H9 (cell line): ENCODE results near the gene ZNF358. TPM values are rescaled to one million over a fixed set of nuclear protein-coding genes. Genes with fewer than 3 reads are reported as not detected.

Experiments
- DNase-seq: peaks from one replicate; pipeline ENCODE4 v3.0.0-alpha.2; 2017
- H2AFZ ChIP-seq: one replicate; pipeline ENCODE4 v1.6.1; 2013; ENCODE audit warnings: mild to moderate bottlenecking, low read length, control low read depth, moderate library complexity
- H2AK5ac ChIP-seq: 2 replicates; pipeline ENCODE4 v1.6.1; 2013; ENCODE audit warnings: low read length, control low read depth, mixed read lengths; ENCODE audit not compliant: insufficient read length
- H2BK120ac ChIP-seq: one replicate; pipeline ENCODE4 v1.6.1; 2013; ENCODE audit warnings: low read depth, mild to moderate bottlenecking, low read length, control low read depth, inconsistent platforms; ENCODE audit not compliant: poor library complexity, severe bottlenecking
- H2BK12ac ChIP-seq: 2 replicates; pipeline ENCODE4 v1.6.1; 2013; ENCODE audit warnings: low read length, control low read depth, mixed read lengths, low read depth; ENCODE audit not compliant: insufficient read length
- H2BK15ac ChIP-seq: 2 replicates; pipeline ENCODE4 v1.6.1; 2013; ENCODE audit warnings: low read depth, low read length, control low read depth
- H2BK20ac ChIP-seq: one replicate; pipeline ENCODE4 v1.6.1; 2013; ENCODE audit warnings: low read depth, mild to moderate bottlenecking, low read length, control low read depth, inconsistent platforms; ENCODE audit not compliant: poor library complexity, severe bottlenecking
- H2BK5ac ChIP-seq: 2 replicates; pipeline ENCODE4 v1.6.1; 2013; ENCODE audit warnings: low read length, control low read depth, mixed read lengths; ENCODE audit not compliant: insufficient read length
- H3K14ac ChIP-seq: 2 replicates; pipeline ENCODE4 v1.6.1; 2013; ENCODE audit warnings: low read length, control low read depth; ENCODE audit not compliant: insufficient read depth
- H3K18ac ChIP-seq: 2 replicates; pipeline ENCODE4 v1.6.1; 2013; ENCODE audit warnings: low read depth, mild to moderate bottlenecking, mixed read lengths, low read length, control low read depth; ENCODE audit not compliant: insufficient read length
- H3K23ac ChIP-seq: 2 replicates; pipeline ENCODE4 v1.6.1; 2013; ENCODE audit warnings: low read length, control low read depth, mixed read lengths, low read depth; ENCODE audit not compliant: insufficient read length
- H3K23me2 ChIP-seq: 2 replicates; pipeline ENCODE4 v1.6.1; 2013; ENCODE audit warnings: low read depth, mild to moderate bottlenecking, mixed read lengths, low read length, control low read depth; ENCODE audit not compliant: insufficient read length, poor library complexity, severe bottlenecking
- H3K27ac ChIP-seq: 2 replicates; pipeline ENCODE4 v1.5.1; 2013; ENCODE audit warnings: low read length, control low read depth, mixed read lengths, low read depth; ENCODE audit not compliant: insufficient read length
- H3K27me3 ChIP-seq: 2 replicates; pipeline ENCODE4 v1.6.1; 2013; ENCODE audit warnings: low read length, control low read depth, inconsistent platforms; ENCODE audit not compliant: insufficient read depth
- H3K4ac ChIP-seq: 2 replicates; pipeline ENCODE4 v1.6.1; 2013; ENCODE audit warnings: low read depth, mild to moderate bottlenecking, control low read depth, inconsistent platforms, low read length, moderate library complexity
- H3K4me1 ChIP-seq: 2 replicates; pipeline ENCODE4 v1.6.1; 2013; ENCODE audit warnings: low read length, control low read depth, inconsistent platforms; ENCODE audit not compliant: insufficient read depth
- H3K4me2 ChIP-seq: 2 replicates; pipeline ENCODE4 v1.6.1; 2013; ENCODE audit warnings: low read length, control low read depth, mixed read lengths; ENCODE audit not compliant: insufficient read length, insufficient read depth
- H3K56ac ChIP-seq: 2 replicates; pipeline ENCODE4 v1.6.1; 2013; ENCODE audit warnings: low read depth, mild to moderate bottlenecking, mixed read lengths, low read length, control low read depth; ENCODE audit not compliant: insufficient read length
- H3K79me1 ChIP-seq: 2 replicates; pipeline ENCODE4 v1.6.1; 2013; ENCODE audit warnings: low read depth, mild to moderate bottlenecking, moderate library complexity, low read length, control low read depth, inconsistent platforms; ENCODE audit not compliant: insufficient read depth, poor library complexity, severe bottlenecking
- H3K79me2 ChIP-seq: 2 replicates; pipeline ENCODE4 v1.6.1; 2013; ENCODE audit warnings: low read length, control low read depth, inconsistent platforms; ENCODE audit not compliant: insufficient read depth
- H3K9ac ChIP-seq: 2 replicates; pipeline ENCODE4 v1.6.1; 2013; ENCODE audit warnings: low read length, control low read depth, mixed read lengths; ENCODE audit not compliant: insufficient read length; ENCODE audit errors: extremely low read depth
- H3K9me3 ChIP-seq: one replicate; pipeline ENCODE4 v1.6.1; 2013; ENCODE audit warnings: low read depth, low read length, inconsistent platforms; ENCODE audit not compliant: control insufficient read depth
- H3T11ph ChIP-seq: one replicate; pipeline ENCODE4 v1.6.1; 2013; ENCODE audit warnings: mild to moderate bottlenecking, low read length, control low read depth, inconsistent platforms
- H4K20me1 ChIP-seq: one replicate; pipeline ENCODE4 v1.6.1; 2013; ENCODE audit not compliant: control insufficient read depth, insufficient read length, insufficient read depth
- H4K5ac ChIP-seq: 2 replicates; pipeline ENCODE4 v1.6.1; 2013; ENCODE audit warnings: low read depth, mild to moderate bottlenecking, mixed read lengths, low read length, control low read depth; ENCODE audit not compliant: insufficient read length
- H4K8ac ChIP-seq: replicated peaks from 2 replicates; pipeline ENCODE4 v1.6.1; 2013; ENCODE audit warnings: low read length, control low read depth, mixed read lengths, low read depth; ENCODE audit not compliant: insufficient read length
- H4K91ac ChIP-seq: 2 replicates; pipeline ENCODE4 v1.6.1; 2013; ENCODE audit warnings: low read depth, mild to moderate bottlenecking, moderate library complexity, mixed read lengths, low read length, control low read depth; ENCODE audit not compliant: insufficient read length
- H3K27ac Mint-ChIP-seq, 3 experiments: 2 replicates in 2 of 3; 3 replicates in 1 of 3; pipeline ENCODE4 v1.8.0; 2020 to 2021; ENCODE audit warnings: mixed read lengths in 3 of 3, mild to moderate bottlenecking in 1 of 3, moderate library complexity in 1 of 3
- H3K27me3 Mint-ChIP-seq: 2 replicates; pipeline ENCODE4 v1.8.0; 2021; ENCODE audit warnings: low read depth, mild to moderate bottlenecking, moderate library complexity, mixed read lengths
- H3K36me3 Mint-ChIP-seq, 3 experiments: 2 replicates in 2 of 3; 3 replicates in 1 of 3; pipeline ENCODE4 v1.8.0; 2020 to 2021; ENCODE audit warnings: low read depth in 3 of 3, mixed read lengths in 3 of 3; ENCODE audit not compliant: insufficient read depth in 1 of 3
- H3K4me1 Mint-ChIP-seq, 2 experiments: 2 replicates each; pipeline ENCODE4 v1.8.0; 2020; ENCODE audit warnings: mixed read lengths in 2 of 2
- H3K4me3 Mint-ChIP-seq, 2 experiments: 2 replicates in 1 of 2; 3 replicates in 1 of 2; pipeline ENCODE4 v1.8.0; 2020 to 2021; ENCODE audit warnings: mild to moderate bottlenecking in 2 of 2, mixed read lengths in 2 of 2, moderate library complexity in 1 of 2
- H3K9me3 Mint-ChIP-seq, 2 experiments: 2 replicates in 1 of 2; 3 replicates in 1 of 2; pipeline ENCODE4 v1.8.0; 2020; ENCODE audit warnings: mild to moderate bottlenecking in 2 of 2, mixed read lengths in 2 of 2, moderate library complexity in 1 of 2
- CTCF ChIP-seq: fragments of 200-600 bp; sonication (generic); conservative IDR thresholded peaks from 3 replicates; pipeline ENCODE4 v1.8.0; 2021; ENCODE audit warnings: antibody characterized with exemption, mild to moderate bottlenecking
- WGBS: extraction: QIAGEN DNeasy Blood & Tissue Kit; methylation state at CpG from one replicate; pipeline ENCODE4 v1.1.7; 2013; ENCODE audit warnings: missing lambda C conversion rate, low lambda C conversion rate, mixed read lengths; ENCODE audit not compliant: insufficient read length; ENCODE audit errors: extremely low coverage; 5-methylcytosine and 5-hydroxymethylcytosine counted together
- total RNA-seq: library from RNA; stranded (reverse); gene quantifications from 2 replicates; pipeline ENCODE4 v1.2.1, GENCODE V29; 2021

Gene ZNF358
- total RNA-seq, 1 experiment from 2014 or later = 40.5 TPM

GRCh38 chr19:7502552-7502951 is 13.4 kb upstream of the ZNF358 start:
- H3K79me1 ChIP-seq = no peaks in the 10 kb centered on the region
- H3K27me3 Mint-ChIP-seq = peaks cover 64% of the 10 kb centered on the region
- peaks cover 10% of the 10 kb centered on the region for H3K23me2 ChIP-seq
- H3T11ph ChIP-seq = no peak overlapping the region
- no peak overlapping the region for H2BK12ac ChIP-seq
- no peaks in the 10 kb centered on the region for H4K20me1 ChIP-seq
- no peaks in the 10 kb centered on the region for H3K79me2 ChIP-seq
- WGBS = no CpG with 5 or more reads among the region's 2 CpGs
- no peak overlapping the region for H3K4me2 ChIP-seq
- H3K27ac Mint-ChIP-seq = no peak overlapping the region
- H3K4me3 Mint-ChIP-seq = no peak overlapping the region
- H2BK15ac ChIP-seq = no peak overlapping the region
- no peak overlapping the region for H3K27ac ChIP-seq
- no peak overlapping the region for H3K18ac ChIP-seq
- H4K8ac ChIP-seq = no peak overlapping the region
- H2AK5ac ChIP-seq = no peak overlapping the region
- peaks cover 0 to 3% of the 10 kb centered on the region in 2 experiments; a peak in 1 of 5 replicates for H3K9me3 Mint-ChIP-seq
- no peak for DNase-seq
- no peak overlapping the region for H2BK20ac ChIP-seq
- H4K5ac ChIP-seq = no peak overlapping the region
- H3K9ac ChIP-seq = no peak overlapping the region
- H3K4ac ChIP-seq = no peak overlapping the region
- H3K27me3 ChIP-seq = peaks cover 3% of the 10 kb centered on the region; the same call in 1 of the 2 replicates
- H3K4me1 ChIP-seq = no peaks in the 10 kb centered on the region; the same call in 1 of the 2 replicates
- H3K4me1 Mint-ChIP-seq = peaks cover 11 to 20% of the 10 kb centered on the region in 2 experiments
- H3K14ac ChIP-seq = no peak overlapping the region
- TF ChIP-seq CTCF = no peak
- no peak overlapping the region for H3K23ac ChIP-seq
- H3K56ac ChIP-seq = no peak overlapping the region
- no peaks in the 10 kb centered on the region for H3K36me3 Mint-ChIP-seq
- H3K9me3 ChIP-seq = no peaks in the 10 kb centered on the region
- no peak overlapping the region for H2BK5ac ChIP-seq
- H2AFZ ChIP-seq = no peak overlapping the region
- H4K91ac ChIP-seq = no peak overlapping the region
- H2BK120ac ChIP-seq = no peak overlapping the region
